Fibroblast of pulmonary artery (primary cell): ENCODE measurements around the gene DPP7.
"Not testable (repeated sequence)": the region's sequence is repeated elsewhere in the genome, so short reads cannot be mapped to it uniquely, and the experiment has no call there.

ENCODE experiments used
- DNase-seq: peaks from one replicate; pipeline ENCODE4 v3.0.0-alpha.2; 2010; ENCODE audit warnings: low read depth
- H3K4me3 ChIP-seq: replicated peaks from 2 replicates; pipeline ENCODE4 v1.5.1; 2011; ENCODE audit warnings: low read depth, mild to moderate bottlenecking, control low read depth, low read length, moderate library complexity
- TF ChIP-seq, protein P1 (sequence below): IDR thresholded peaks from 2 replicates; pipeline ENCODE4 v1.5.1; 2011; ENCODE audit warnings: mild to moderate bottlenecking, control low read depth, low read length, inconsistent platforms; ENCODE audit errors: missing control alignments

Gene DPP7

DNA sequence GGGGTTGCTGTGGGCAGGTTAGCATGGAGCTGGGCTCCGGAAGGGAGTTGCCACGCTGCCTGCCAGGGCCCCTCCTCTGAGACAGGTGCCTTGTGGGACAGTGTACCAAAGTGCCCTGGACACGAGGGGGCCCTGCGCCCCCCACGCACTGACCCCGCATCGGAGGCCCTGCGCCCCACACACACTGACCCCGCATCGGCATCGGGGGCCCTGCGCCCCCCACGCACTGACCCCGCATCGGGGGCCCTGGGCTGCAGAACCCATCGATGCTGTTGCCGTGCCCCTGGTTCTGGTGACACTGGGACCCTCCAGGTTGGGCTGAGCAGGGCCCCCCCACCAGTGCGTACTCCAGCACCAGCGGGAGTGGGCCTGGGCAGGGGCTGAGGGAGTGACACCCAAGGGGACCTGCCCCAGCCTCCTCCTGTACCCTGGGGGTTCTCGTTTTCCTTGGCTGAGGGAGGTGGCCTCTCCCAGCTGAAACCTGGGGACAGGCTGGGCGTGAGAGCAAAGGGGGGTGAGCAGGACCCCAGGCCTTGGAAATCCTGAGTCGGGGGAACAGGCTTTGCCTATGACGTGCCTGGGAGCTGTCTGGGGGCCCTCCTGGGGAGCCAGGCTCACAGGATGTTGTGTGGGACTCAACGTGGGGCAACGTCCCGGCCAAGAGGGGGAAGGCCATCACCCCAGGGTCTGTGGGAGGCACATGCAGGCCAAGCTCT is 51.1 kb downstream of the DPP7 start:
- TF ChIP-seq, protein P1, sequence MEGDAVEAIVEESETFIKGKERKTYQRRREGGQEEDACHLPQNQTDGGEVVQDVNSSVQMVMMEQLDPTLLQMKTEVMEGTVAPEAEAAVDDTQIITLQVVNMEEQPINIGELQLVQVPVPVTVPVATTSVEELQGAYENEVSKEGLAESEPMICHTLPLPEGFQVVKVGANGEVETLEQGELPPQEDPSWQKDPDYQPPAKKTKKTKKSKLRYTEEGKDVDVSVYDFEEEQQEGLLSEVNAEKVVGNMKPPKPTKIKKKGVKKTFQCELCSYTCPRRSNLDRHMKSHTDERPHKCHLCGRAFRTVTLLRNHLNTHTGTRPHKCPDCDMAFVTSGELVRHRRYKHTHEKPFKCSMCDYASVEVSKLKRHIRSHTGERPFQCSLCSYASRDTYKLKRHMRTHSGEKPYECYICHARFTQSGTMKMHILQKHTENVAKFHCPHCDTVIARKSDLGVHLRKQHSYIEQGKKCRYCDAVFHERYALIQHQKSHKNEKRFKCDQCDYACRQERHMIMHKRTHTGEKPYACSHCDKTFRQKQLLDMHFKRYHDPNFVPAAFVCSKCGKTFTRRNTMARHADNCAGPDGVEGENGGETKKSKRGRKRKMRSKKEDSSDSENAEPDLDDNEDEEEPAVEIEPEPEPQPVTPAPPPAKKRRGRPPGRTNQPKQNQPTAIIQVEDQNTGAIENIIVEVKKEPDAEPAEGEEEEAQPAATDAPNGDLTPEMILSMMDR, result no peak
- DNase-seq, result no peak
- H3K4me3 ChIP-seq, result no peak overlapping the region

DNA sequence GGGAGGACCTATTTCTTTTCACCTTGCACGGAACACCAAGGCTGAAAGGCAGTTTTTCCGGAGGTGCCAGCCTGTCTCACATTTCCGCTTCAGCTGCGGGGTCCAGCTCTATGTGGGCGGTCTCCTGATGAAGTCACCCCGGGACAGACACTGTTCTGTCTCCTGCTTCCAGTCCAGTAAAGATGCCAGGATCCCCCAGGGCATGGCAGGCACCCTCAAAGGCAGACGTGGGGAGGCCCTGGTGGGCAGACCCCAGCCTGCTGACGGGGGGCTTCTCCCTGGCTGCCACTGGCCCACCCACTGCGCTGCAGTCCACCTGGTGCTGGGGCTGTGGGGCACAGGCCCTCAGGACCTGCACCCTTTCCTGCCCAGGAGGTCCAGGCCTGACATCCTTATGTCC is 51.7 kb downstream of the DPP7 start:
- not testable (repeated sequence) for DNase-seq, H3K4me3 ChIP-seq

DNA sequence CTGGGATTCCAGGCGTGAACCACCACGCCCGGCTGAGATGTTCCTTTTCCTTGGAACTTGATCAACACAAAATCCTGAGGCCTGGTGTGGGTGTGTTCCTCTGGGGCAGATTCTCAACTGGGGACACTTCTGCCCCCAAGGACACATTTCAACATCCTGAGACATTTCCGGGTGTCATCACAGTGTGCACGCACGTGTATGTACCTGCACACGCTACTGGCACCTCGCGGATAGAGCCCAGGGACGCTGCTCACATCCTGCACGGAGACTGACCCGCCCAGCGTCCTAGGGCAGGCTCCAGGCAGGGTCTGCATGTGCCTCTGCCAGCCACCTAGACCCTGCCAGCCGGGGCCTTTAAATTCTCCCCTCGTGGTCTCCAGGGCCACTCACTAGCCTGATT is 52.1 kb downstream of the DPP7 start:
- no peak for DNase-seq
- no peak overlapping the region for H3K4me3 ChIP-seq
- TF ChIP-seq, protein P1, result no peak
